K562 (cell line): Measurements from ENCODE around the gene ZNF669. TPM values are rescaled to one million over a fixed set of nuclear protein-coding genes. Genes with fewer than 3 reads are reported as not detected.

Source experiments
- ARID1B ChIP-seq: fragments of 450-650 bp; IDR thresholded peaks from 2 replicates; pipeline ENCODE4 v1.6.1; 2016; ENCODE audit warnings: antibody characterized with exemption, mild to moderate bottlenecking, inconsistent platforms
- BCOR ChIP-seq: fragments of 450-650 bp; IDR thresholded peaks from 2 replicates; pipeline ENCODE4 v1.6.1; 2016
- BHLHE40 ChIP-seq: IDR thresholded peaks from 2 replicates; pipeline ENCODE4 v1.6.1; 2011; ENCODE audit warnings: low read length, improper control_type of control experiment
- HMGN3 ChIP-seq: IDR thresholded peaks from 2 replicates; pipeline ENCODE4 v1.6.1; 2011; ENCODE audit warnings: borderline replicate concordance, low read depth, mild to moderate bottlenecking, mixed read lengths, low read length; ENCODE audit not compliant: insufficient read length; ENCODE audit errors: extremely low read depth
- NRF1 ChIP-seq, 2 experiments: fragments of 450-650 bp; IDR thresholded peaks in 1 of 2; conservative IDR thresholded peaks in 1 of 2; 2 replicates each; pipeline ENCODE4 v1.6.1; 2014; ENCODE audit warnings: mild to moderate bottlenecking in 2 of 2
- POLR2G ChIP-seq: fragments of 200-400 bp; formaldehyde crosslinking; IDR thresholded peaks from 2 replicates; pipeline ENCODE4 v1.6.1; 2017; ENCODE audit warnings: low read depth, mild to moderate bottlenecking, antibody characterized with exemption, low read length, moderate library complexity
- SMAD4 ChIP-seq: fragments of 250-450 bp; sonication (Bioruptor Pico); conservative IDR thresholded peaks from 2 replicates; pipeline ENCODE4 v1.8.0; 2021; ENCODE audit warnings: inconsistent platforms, mild to moderate bottlenecking, moderate library complexity
- SMARCA4 ChIP-seq: fragments of 450-650 bp; IDR thresholded peaks from 2 replicates; pipeline ENCODE4 v1.6.1; 2016
- SUPT5H ChIP-seq: fragments of 450-650 bp; IDR thresholded peaks from 2 replicates; pipeline ENCODE4 v1.6.1; 2016
- ZNF263 ChIP-seq: sonication (generic); formaldehyde crosslinking; IDR thresholded peaks from 2 replicates; pipeline ENCODE4 v1.8.0; 2022; ENCODE audit warnings: mild to moderate bottlenecking, missing genetic modification reagents, borderline replicate concordance
- polyA plus RNA-seq, 8 experiments: library from polyadenylated mRNA; depleted of rRNA in 4 of 8; stranded (reverse) in 5 of 8; unstranded in 3 of 8; fragments of >200 nt; fragmentation: Nextera tagmentation in 2 of 8; fragmentation: Illumina TruSeq in 1 of 8; extraction: Ambion mirVana in 2 of 8; extraction: Trizol in 1 of 8; gene quantifications; 2 replicates each; pipeline versions ENCODE4 v1.2.1 to v1.2.3, GENCODE V29; 2011 to 2014; ENCODE audit warnings: inconsistent platforms in 1 of 8, missing spikeins in 1 of 8
- total RNA-seq, 7 experiments: library from RNA; depleted of rRNA in 6 of 7; stranded (reverse); fragments of >200 nt in 6 of 7; fragmentation: Illumina TruSeq in 2 of 7; extraction: Trizol in 2 of 7; gene quantifications; 2 replicates each; pipeline versions ENCODE4 v1.2.1 to v1.2.3, GENCODE V29; 2011 to 2021; ENCODE audit warnings: low replicate concordance in 1 of 7
- TF ChIP-seq, protein P1 (sequence below): sonication (generic); formaldehyde crosslinking; IDR thresholded peaks from 2 replicates; pipeline ENCODE4 v1.8.0; 2022; ENCODE audit warnings: missing genetic modification reagents, mild to moderate bottlenecking, borderline replicate concordance
- TF ChIP-seq, protein P2 (sequence below): fragments of 450-650 bp; IDR thresholded peaks from 2 replicates; pipeline ENCODE4 v1.6.1; 2014; ENCODE audit warnings: low read depth, mild to moderate bottlenecking, moderate library complexity, borderline replicate concordance
- TF ChIP-seq, protein P3 (sequence below), 2 experiments: fragments of 450-650 bp; IDR thresholded peaks; 2 replicates each; pipeline ENCODE4 v1.6.1; 2016

The ZNF669 gene
- total and polyA plus RNA-seq, 9 of the 15 experiments (the other 6 are each of a cell fraction or from before 2014, with no cell fraction given), result 5.3 to 18.3 (median 10.2) TPM

DNA sequence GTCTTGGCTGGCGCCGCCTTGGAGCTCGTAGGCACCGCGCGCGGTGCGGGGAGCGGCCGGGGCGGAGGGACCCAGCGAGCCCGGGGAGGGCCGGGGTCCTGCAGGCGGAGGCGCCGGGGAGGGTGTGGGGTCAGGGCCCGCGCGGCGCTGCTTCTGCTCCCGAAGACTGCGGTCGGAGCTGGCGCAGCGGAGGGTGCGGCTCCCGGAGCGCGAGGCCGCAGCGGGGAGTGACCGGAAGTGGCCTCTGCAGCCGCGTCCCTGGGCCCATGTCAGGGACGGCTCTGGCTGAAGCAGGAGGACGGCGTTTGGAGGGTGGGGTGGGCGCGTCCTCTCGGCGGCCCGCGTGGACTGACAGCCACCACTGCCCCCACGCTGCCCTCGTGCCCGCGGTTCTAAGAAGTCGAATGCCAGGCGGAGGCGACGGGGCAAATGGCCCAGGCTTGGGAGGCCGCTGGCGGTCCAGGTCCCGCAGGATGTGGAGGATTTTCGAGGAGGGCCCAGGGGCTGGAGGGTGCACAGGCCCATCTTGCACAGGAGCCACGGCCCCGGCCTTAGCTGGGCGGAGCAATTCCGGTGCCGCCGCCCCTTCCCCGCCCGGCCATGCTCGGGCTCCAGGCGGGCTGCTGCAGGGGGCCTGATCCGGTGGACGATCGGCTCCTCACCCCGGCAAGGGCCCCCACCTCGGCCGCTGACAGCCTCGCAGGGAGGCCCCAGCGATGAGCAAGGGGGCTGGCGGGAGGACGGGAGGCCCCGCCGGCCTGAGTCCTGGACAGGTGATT is 7.7 kb upstream of the ZNF669 start (continued):
- TF ChIP-seq SUPT5H, result peak; percentile 71
- peak; percentile 62; the same call in 1 of the 2 replicates for TF ChIP-seq SMAD4
- TF ChIP-seq SMARCA4, result 0 out of 2 replicates have a peak, but pooled peaks have one; percentile 17
- TF ChIP-seq BHLHE40, result peak; percentile 52
- TF ChIP-seq, protein P1, sequence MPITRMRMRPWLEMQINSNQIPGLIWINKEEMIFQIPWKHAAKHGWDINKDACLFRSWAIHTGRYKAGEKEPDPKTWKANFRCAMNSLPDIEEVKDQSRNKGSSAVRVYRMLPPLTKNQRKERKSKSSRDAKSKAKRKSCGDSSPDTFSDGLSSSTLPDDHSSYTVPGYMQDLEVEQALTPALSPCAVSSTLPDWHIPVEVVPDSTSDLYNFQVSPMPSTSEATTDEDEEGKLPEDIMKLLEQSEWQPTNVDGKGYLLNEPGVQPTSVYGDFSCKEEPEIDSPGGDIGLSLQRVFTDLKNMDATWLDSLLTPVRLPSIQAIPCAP (CRISPR knock-in tag), result no peak
- peak; percentile 91 for TF ChIP-seq POLR2G
- no peak for TF ChIP-seq HMGN3
- peak; percentile 57; the same call in 1 of the 2 replicates for TF ChIP-seq ZNF263 (CRISPR knock-in tag)
- TF ChIP-seq NRF1 (conservative IDR thresholded peaks at IDR 0.05 in 1 of 2, IDR thresholded peaks at IDR 0.05 in 1 of 2), result peak; percentile 68 to 72
- TF ChIP-seq ARID1B, result peak; percentile 48
- TF ChIP-seq BCOR, result peak; percentile 56; the same call in 1 of the 2 replicates
- TF ChIP-seq, protein P2, sequence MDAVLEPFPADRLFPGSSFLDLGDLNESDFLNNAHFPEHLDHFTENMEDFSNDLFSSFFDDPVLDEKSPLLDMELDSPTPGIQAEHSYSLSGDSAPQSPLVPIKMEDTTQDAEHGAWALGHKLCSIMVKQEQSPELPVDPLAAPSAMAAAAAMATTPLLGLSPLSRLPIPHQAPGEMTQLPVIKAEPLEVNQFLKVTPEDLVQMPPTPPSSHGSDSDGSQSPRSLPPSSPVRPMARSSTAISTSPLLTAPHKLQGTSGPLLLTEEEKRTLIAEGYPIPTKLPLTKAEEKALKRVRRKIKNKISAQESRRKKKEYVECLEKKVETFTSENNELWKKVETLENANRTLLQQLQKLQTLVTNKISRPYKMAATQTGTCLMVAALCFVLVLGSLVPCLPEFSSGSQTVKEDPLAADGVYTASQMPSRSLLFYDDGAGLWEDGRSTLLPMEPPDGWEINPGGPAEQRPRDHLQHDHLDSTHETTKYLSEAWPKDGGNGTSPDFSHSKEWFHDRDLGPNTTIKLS, result peak; percentile 35; the same call in 1 of the 2 replicates
- TF ChIP-seq, protein P3, sequence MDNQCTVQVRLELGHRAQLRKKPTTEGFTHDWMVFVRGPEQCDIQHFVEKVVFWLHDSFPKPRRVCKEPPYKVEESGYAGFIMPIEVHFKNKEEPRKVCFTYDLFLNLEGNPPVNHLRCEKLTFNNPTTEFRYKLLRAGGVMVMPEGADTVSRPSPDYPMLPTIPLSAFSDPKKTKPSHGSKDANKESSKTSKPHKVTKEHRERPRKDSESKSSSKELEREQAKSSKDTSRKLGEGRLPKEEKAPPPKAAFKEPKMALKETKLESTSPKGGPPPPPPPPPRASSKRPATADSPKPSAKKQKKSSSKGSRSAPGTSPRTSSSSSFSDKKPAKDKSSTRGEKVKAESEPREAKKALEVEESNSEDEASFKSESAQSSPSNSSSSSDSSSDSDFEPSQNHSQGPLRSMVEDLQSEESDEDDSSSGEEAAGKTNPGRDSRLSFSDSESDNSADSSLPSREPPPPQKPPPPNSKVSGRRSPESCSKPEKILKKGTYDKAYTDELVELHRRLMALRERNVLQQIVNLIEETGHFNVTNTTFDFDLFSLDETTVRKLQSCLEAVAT (IDR thresholded peaks at IDR 0.05), result 0 out of 4 replicates have a peak, but pooled peaks of 1 of the 2 experiments have one; percentile 39
